Keratinocyte (primary cell): ENCODE results near the gene WASF3. TPM values are rescaled to one million over a fixed set of nuclear protein-coding genes. Genes with fewer than 3 reads are reported as not detected.

Experiments
- DNase-seq: peaks from one replicate; pipeline ENCODE4 v3.0.0-alpha.2; 2011; ENCODE audit warnings: low read depth, missing footprints, low spot score
- FAIRE-seq: peaks from 2 replicates; lab custom pipeline; 2011; peaks lifted over from hg19 to GRCh38; lab: Jason Lieb, UNC
- H2AFZ ChIP-seq: 2 replicates; pipeline ENCODE4 v1.6.0; 2012; ENCODE audit warnings: low read length, control low read depth, inconsistent platforms; ENCODE audit not compliant: control insufficient read depth
- H3K27ac ChIP-seq: 2 replicates; pipeline ENCODE4 v1.5.1; 2011; ENCODE audit warnings: low read length; ENCODE audit not compliant: control insufficient read depth, insufficient read depth
- H3K27me3 ChIP-seq: 3 replicates; pipeline ENCODE4 v1.6.0; 2011; ENCODE audit warnings: low read length; ENCODE audit not compliant: control insufficient read depth, insufficient read depth; ENCODE audit errors: extremely low read depth
- H3K36me3 ChIP-seq, 2 experiments: 2 replicates in 1 of 2; 3 replicates in 1 of 2; pipeline ENCODE4 v1.5.1; 2011; ENCODE audit warnings: low read length in 2 of 2, mild to moderate bottlenecking in 1 of 2; ENCODE audit not compliant: control insufficient read depth in 2 of 2, insufficient read depth in 2 of 2; ENCODE audit errors: extremely low read depth in 1 of 2
- H3K4me1 ChIP-seq: 3 replicates; pipeline ENCODE4 v1.5.1; 2011; ENCODE audit warnings: low read length; ENCODE audit not compliant: control insufficient read depth, insufficient read depth; ENCODE audit errors: extremely low read depth
- H3K4me2 ChIP-seq: 3 replicates; pipeline ENCODE4 v1.6.0; 2011; ENCODE audit warnings: low read depth, low read length; ENCODE audit not compliant: control insufficient read depth, insufficient read depth; ENCODE audit errors: extremely low read depth
- H3K4me3 ChIP-seq, 3 experiments: fragments of 200-600 bp in 1 of 3; sonication (generic) in 1 of 3; 2 replicates in 2 of 3; 3 replicates in 1 of 3; pipeline ENCODE4 v1.5.1; 2011 to 2016; ENCODE audit warnings: low read length in 3 of 3, mild to moderate bottlenecking in 3 of 3, control low read depth in 2 of 3, inconsistent platforms in 1 of 3, low read depth in 1 of 3, mixed read lengths in 1 of 3, mixed run types in 1 of 3, moderate library complexity in 1 of 3; ENCODE audit not compliant: control insufficient read depth in 2 of 3, insufficient read depth in 2 of 3; ENCODE audit errors: extremely low read depth in 1 of 3
- H3K79me2 ChIP-seq: 2 replicates; pipeline ENCODE4 v1.6.0; 2012; ENCODE audit warnings: low read length; ENCODE audit not compliant: control insufficient read depth, insufficient read depth
- H3K9ac ChIP-seq: 3 replicates; pipeline ENCODE4 v1.6.0; 2011; ENCODE audit warnings: low read length; ENCODE audit not compliant: control insufficient read depth, insufficient read depth; ENCODE audit errors: extremely low read depth
- H3K9me1 ChIP-seq: 3 replicates; pipeline ENCODE4 v1.6.0; 2011; ENCODE audit warnings: low read length; ENCODE audit not compliant: control insufficient read depth, insufficient read depth; ENCODE audit errors: extremely low read depth
- H3K9me3 ChIP-seq: 2 replicates; pipeline ENCODE4 v1.5.1; 2012; ENCODE audit warnings: low read depth, low read length; ENCODE audit not compliant: control insufficient read depth
- H4K20me1 ChIP-seq: 3 replicates; pipeline ENCODE4 v1.6.0; 2011; ENCODE audit warnings: low read length; ENCODE audit not compliant: control insufficient read depth, insufficient read depth; ENCODE audit errors: extremely low read depth
- EZH2 ChIP-seq: IDR thresholded peaks from one replicate; pipeline ENCODE4 v1.6.1; 2012; ENCODE audit warnings: inconsistent platforms, mild to moderate bottlenecking, low read length, moderate library complexity
- dilution Hi-C: fragments of 300-500 bp; cut with MboI; formaldehyde crosslinking; loops from one replicate; pipeline ENCODE4 v1.7.0; 2020; ENCODE audit warnings: low sequenced_read_pairs; ENCODE audit not compliant: extremely low pct_ligation_motif_present
- polyA plus RNA-seq, 5 experiments: library from polyadenylated mRNA; depleted of rRNA in 3 of 5; stranded (reverse) in 3 of 5; stranded (forward) in 1 of 5; unstranded in 1 of 5; fragments of >200 nt; gene quantifications; 1 replicate in 1 of 5; 2 replicates in 3 of 5; 3 replicates in 1 of 5; pipeline versions ENCODE4 v1.2.1 to v1.2.3, GENCODE V29; 2011 to 2012; ENCODE audit warnings: missing spikeins in 2 of 5, low read depth in 1 of 5, low replicate concordance in 1 of 5
- TF ChIP-seq, protein P1 (sequence below), 3 experiments: IDR thresholded peaks in 1 of 3; conservative IDR thresholded peaks in 1 of 3; optimal IDR thresholded peaks in 1 of 3; 2 replicates in 2 of 3; 3 replicates in 1 of 3; pipeline versions ENCODE3 to v1.5.1; 2011; ENCODE audit warnings: low read length in 3 of 3, mild to moderate bottlenecking in 3 of 3, moderate library complexity in 2 of 3, control low read depth in 1 of 3, inconsistent platforms in 1 of 3; ENCODE audit not compliant: insufficient read depth in 2 of 3; ENCODE audit errors: extremely low read depth in 1 of 3

WASF3 gene
- polyA plus RNA-seq, 1 donor (not counting 4 experiments of a cell fraction or from before 2014, with no cell fraction given) = 6.3 TPM

DNA sequence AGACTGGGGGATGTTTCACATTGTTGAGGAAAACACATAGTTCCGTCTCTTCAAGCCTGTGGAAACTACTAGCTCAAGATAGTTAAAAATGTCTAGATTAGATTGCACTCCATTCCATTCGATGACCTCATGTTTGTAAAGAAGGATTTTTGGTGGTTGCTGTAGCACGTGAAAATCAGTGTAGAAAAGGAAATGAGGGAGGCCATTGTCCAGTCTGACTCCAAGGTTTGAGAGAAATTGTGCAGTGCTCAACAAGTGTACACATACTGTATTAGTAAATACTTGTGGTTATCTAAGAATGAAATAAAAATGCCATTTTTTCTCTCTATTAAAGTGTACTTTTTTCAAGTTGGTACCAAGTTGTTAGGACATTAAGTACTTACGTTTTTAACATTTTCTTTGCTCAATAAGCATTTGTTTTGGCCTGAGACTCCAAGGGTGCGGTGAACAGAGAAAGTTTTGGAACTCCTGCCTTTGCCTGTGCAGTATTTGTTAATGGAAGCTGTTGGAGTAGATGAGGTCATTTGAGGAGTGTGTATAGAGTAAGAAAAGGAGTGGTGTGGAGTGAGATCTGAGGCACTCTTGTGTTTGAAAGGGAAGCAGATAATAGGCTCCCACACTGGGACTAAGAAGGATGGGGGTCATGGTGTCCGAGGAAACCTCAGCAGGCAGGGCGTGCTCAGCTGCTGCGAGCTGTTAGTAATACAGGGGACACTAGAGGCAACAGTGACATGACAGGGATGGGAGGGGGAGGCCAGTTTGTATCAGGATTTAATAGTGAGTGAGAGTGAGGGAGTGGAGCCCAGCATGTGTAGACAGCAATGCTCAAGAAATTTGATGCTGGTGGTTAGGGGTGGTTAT, 4.4 kb downstream of the WASF3 start:
- DNase-seq = no peak
- H3K4me2 ChIP-seq = no peak overlapping the region
- peaks cover 12% of the 10 kb centered on the region for H3K79me2 ChIP-seq
- TF ChIP-seq EZH2 = no peak
- TF ChIP-seq, protein P1, sequence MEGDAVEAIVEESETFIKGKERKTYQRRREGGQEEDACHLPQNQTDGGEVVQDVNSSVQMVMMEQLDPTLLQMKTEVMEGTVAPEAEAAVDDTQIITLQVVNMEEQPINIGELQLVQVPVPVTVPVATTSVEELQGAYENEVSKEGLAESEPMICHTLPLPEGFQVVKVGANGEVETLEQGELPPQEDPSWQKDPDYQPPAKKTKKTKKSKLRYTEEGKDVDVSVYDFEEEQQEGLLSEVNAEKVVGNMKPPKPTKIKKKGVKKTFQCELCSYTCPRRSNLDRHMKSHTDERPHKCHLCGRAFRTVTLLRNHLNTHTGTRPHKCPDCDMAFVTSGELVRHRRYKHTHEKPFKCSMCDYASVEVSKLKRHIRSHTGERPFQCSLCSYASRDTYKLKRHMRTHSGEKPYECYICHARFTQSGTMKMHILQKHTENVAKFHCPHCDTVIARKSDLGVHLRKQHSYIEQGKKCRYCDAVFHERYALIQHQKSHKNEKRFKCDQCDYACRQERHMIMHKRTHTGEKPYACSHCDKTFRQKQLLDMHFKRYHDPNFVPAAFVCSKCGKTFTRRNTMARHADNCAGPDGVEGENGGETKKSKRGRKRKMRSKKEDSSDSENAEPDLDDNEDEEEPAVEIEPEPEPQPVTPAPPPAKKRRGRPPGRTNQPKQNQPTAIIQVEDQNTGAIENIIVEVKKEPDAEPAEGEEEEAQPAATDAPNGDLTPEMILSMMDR (optimal IDR thresholded peaks at IDR 0.05 in 1 of 3, IDR thresholded peaks at IDR 0.05 in 1 of 3, conservative IDR thresholded peaks at IDR 0.05 in 1 of 3; ENCODE audit: extremely low read depth in 1 of 3, insufficient read depth in 2 of 3, low read length in 3 of 3) = no peak
- H3K36me3 ChIP-seq = no peaks in the 10 kb centered on the region
- H3K9ac ChIP-seq = no peak overlapping the region
- H3K27me3 ChIP-seq = no peaks in the 10 kb centered on the region
- H3K4me1 ChIP-seq = peaks cover 8% of the 10 kb centered on the region
- no peak overlapping the region for H3K4me3 ChIP-seq
- no peak overlapping the region for H2AFZ ChIP-seq
- H3K9me3 ChIP-seq = no peaks in the 10 kb centered on the region
- FAIRE-seq = no peak
- dilution Hi-C loops = no loop called here
- H4K20me1 ChIP-seq = no peaks in the 10 kb centered on the region
- no peak overlapping the region for H3K27ac ChIP-seq
- H3K9me1 ChIP-seq = no peaks in the 10 kb centered on the region

DNA sequence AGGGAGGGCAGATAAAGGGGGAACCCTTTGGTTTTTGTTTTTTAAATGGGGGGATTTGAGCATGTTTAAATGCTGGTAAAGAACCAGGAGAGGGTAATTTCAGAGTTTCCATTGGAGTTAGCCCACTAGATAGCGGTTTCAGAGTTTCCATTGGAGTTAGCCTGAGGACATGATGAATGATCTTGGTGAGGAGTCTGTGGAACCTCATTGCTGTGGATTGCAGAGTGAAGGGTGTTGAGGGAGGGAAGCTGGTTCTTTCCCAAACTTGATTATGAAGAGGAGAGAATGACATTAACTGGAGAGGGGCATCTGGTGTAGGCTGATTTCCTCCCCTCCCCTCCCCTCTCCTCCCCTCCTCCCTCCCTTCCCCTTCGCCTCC, 5.0 kb downstream of the WASF3 start:
- H3K36me3 ChIP-seq = no peaks in the 10 kb centered on the region
- no peak overlapping the region for H3K4me2 ChIP-seq
- no peak overlapping the region for H3K9ac ChIP-seq
- no peak overlapping the region for H3K4me3 ChIP-seq
- no peak overlapping the region for H3K27ac ChIP-seq
- no peak overlapping the region for H2AFZ ChIP-seq
- DNase-seq (no peak), FAIRE-seq (no peak)
- no peaks in the 10 kb centered on the region for H3K9me1 ChIP-seq
- no peak for TF ChIP-seq EZH2
- TF ChIP-seq, protein P1 (optimal IDR thresholded peaks at IDR 0.05 in 1 of 3, IDR thresholded peaks at IDR 0.05 in 1 of 3, conservative IDR thresholded peaks at IDR 0.05 in 1 of 3; ENCODE audit: extremely low read depth in 1 of 3, insufficient read depth in 2 of 3, low read length in 3 of 3) = no peak
- H3K4me1 ChIP-seq = peaks cover 5% of the 10 kb centered on the region
- dilution Hi-C loops = no loop called here
- H3K27me3 ChIP-seq = no peaks in the 10 kb centered on the region
- H4K20me1 ChIP-seq = no peaks in the 10 kb centered on the region
- H3K79me2 ChIP-seq = peaks cover 12% of the 10 kb centered on the region
- H3K9me3 ChIP-seq = no peaks in the 10 kb centered on the region
